Skeletal muscle cell (primary cell): ENCODE data around the gene CIDEA.
A peak's percentile ranks its signal among the peaks of the same experiment; 100 is the strongest.

Experiments
- DNase-seq: peaks from one replicate; pipeline ENCODE4 v3.0.0-alpha.2; 2010; ENCODE audit warnings: low read depth
- H3K4me3 ChIP-seq: 2 replicates; pipeline ENCODE4 v1.5.1; 2011; ENCODE audit warnings: low read depth, mild to moderate bottlenecking, control low read depth, low read length, moderate library complexity

Gene CIDEA

DNA sequence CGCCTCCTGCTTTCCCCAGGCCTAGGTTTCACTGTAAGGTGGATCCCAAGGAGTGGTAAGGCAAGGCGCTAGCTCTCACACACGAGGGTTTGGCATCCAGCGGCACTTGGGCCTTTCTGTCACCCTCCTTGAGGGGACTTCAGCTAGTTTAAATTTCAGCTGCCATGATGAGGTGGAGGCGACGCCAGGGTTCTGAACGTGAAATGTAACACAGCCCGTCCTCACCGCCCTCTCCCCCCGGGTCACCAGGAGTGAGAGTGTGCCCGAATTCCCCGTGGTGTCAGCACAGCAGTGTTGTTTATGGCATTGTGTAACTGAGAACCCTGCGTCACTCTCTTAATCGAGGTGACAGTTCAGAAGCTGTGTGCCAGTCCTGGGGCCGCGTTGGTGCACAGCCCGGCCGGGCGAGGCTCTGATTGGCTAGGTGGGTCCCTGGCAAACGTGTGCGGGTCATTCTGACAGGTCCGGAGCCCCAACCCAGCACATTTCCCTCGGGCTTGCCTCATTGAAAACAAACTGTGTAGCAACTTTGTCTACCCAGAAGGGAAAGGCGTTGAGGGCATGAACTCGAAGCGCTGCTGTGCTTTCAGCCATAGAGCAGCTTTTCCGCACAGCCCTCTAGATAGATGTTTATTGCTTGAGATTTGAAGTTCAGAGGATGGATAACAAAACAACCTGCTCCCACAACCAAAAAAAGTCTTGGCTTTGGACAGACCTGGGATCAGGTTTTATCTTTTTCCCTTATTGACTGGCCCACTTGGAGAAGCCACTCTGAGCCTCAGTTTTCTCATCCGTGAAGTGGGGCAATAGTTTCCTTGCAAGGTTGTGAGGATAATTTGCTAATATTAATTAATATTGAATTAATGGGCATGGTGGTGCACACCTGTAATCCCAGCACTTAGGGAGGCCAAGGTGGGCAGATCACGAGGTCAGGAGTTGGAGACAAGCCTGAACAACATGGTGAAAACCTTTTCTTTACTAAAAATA, 4.9 kb downstream of the CIDEA start:
- H3K4me3 ChIP-seq = no peak overlapping the region
- no peak for DNase-seq

- H3K4me3 ChIP-seq = no peak overlapping the region
- DNase-seq = no peak
Observed at GRCh38 chr18:12262748-12263147, 8.6 kb downstream of the CIDEA start.

DNA sequence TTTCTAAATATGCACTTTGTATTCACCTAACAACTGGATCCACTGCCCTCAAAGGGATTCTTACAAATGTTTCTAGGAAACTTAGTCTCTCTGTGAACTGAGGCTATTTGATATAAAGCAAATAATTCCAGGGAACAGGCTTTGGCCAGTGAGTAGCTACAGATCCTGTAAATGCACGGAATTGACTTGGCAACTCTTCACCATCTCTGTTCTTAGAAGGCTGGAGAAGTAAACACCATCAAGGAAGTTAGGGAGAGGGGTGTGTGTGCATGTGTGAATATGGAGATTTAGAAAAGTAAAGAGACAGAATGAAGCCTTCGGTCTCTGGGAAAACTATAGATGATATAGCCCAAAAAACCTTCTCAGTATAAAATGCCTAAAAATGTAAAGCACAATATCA, 10.7 kb downstream of the CIDEA start:
- no peak overlapping the region for H3K4me3 ChIP-seq
- DNase-seq = no peak

- DNase-seq = no peak
- peak overlapping the region; percentile 49 for H3K4me3 ChIP-seq
Observed at GRCh38 chr18:12271376-12272235, 17.4 kb downstream of the CIDEA start.

DNA sequence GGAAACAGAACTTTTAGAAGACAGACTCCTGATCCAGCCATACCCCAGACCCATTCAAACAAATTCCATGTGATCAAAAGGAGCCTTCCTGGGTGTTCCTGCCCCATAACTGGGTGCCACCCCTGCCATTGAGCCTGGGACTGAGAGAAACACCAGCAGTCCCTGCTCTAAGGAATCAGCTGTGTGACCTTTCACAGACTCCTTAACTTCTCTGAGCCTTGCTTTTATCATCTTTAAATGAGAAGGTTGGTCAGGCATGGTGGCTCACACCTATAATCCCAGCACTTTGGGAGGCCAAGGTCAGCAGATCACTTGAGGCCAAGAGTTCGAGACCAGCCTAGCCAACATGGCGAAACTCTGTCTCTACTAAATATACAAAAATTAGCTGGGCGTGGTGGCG, 20.6 kb downstream of the CIDEA start:
- H3K4me3 ChIP-seq = no peak overlapping the region
- DNase-seq = no peak

DNA sequence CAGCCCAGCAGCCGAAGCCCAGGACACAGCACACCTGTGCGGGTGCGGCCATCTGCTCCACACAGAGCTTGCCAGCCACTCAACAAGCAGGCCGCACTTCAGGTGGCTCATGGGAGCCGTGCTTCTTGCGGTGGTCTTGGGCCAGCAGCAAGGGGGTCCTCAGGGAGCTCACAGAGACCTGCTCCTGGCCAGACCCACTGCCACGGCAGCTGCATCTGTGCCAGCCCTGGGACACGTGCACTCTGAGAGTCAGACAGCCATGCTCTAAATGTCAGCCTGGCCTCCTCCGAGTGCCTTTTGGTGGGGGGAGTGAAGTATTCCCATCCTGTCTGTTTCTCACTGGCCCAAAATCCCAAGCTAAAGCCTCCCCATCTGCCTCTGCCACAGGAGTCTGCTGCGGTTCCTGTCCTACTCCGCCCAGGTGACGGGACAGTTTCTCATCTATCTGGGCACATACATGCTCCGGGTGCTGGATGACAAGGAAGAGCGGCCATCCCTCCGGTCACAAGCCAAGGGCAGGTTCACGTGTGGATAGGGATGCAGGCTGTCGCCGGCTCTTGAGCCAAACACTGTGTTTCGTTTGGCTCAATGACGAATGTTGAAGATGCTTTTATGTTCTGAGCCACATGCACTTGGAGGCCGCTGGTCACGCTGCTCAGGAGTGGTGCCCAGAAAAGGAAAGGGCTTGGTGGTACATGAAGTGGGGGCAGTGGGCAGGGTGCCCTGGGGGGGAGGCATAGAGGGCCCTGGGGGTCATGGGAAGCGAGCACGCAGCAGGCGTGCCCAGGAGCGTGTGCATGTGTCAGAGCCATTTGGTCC, 22.8 kb downstream of the CIDEA start:
- no peak for DNase-seq
- no peak overlapping the region for H3K4me3 ChIP-seq

DNA sequence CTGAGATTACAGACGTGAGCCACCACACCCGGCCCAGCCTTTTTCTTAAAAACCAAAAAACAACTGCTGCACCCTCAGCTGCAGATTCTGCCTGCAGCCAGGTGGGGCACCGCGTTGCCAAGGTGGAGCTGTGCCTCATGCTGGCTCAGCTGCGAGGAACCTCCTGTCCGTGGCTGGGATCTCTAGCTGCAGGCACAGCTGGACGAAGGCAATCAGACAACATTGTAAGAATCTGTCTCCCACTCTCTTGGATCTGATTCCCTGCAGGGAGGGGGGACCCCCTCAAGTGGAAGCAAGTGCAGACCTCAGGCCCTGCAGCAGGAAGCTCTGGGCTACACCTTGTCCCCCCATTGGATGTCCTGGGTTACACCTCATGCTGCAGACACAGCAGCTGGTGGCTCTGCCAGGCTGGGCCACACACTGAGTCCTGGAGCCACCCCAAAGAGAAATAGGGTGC, 24.1 kb downstream of the CIDEA start:
- H3K4me3 ChIP-seq = peak overlapping the region; percentile 41
- no peak for DNase-seq

DNA sequence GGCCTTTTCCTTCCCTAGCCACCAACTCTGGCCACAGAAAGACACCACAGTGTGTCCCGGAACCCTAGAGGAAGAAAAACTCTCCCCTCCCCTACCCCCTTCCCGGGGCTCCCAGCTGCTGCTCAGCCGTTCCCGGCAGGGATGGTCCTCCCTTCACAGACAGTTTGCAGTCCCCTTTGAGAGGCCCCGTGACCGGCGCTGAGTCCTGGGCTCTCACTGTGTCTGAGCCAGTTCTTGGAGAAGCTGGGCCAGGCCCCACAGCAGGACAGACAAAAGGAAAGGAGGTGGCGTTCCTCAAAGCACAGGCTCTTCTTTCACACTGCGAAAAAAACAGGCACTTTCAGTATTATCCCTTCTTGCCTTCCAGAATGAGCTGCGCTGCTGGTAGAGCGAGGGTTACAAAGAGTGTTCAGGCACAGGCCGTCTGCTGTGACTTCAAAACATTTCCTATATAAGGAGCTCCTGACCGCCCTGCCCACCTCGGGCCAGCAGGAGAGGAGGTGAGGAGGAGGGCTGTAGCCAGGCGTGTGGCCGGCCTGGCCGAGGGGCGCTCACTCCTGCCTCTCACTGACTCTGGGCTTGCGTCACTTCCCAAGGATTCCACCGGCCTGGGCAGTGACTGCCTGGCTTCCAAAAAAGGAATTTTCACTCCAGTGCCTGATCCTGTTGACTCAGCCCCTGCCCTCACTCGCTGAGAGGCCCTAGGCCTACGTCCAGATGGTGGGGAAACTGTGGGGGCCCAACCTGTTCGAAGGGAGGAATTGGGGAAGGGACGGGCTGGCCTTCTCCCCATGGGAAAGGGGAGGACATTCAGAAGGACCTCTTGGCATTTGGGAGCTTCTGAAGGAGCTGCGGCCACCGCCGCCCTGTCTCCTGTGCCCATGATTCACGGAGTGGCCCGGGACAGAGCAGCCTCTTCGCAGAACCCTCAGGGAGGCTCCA, 24.9 kb downstream of the CIDEA start:
- peak overlapping the region; percentile 41 for H3K4me3 ChIP-seq
- DNase-seq = peak; percentile 90

DNA sequence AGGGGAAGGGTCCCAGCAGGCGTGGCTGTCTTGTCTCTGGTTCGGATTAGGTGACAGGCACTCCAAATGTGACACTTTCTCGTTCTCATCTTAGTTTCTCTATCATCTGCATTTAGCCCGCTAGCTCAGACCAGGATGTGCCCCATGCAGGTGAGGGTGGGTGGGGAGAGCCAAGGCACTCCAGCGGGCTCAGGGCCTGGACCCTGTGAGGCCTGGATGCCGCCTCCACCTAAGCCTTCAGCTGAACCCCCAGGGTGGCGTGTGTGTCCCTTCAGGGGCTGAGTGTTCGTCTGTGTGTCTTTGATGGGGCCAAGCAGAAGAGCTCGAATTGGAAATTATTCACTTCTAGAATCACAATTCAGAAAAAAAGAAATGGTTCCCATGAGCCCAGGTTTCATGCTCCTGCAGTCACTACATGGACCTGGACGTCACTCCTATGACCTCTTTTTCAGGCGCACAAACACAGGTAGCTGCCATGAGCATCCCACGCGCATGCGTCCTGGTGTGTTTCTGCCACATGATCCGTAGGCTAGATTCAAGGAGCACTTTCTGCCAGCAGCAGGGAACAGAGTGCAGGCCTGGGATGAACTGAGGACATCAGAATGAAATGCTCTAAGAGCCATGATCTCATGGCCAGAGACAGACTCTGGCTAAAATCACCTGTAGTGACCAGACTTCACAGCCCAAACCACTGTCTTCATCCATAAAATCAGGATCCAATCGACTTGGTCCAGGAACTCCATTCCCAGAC, 25.8 kb downstream of the CIDEA start:
- no peak for DNase-seq
- H3K4me3 ChIP-seq = peak overlapping the region; percentile 20

DNA sequence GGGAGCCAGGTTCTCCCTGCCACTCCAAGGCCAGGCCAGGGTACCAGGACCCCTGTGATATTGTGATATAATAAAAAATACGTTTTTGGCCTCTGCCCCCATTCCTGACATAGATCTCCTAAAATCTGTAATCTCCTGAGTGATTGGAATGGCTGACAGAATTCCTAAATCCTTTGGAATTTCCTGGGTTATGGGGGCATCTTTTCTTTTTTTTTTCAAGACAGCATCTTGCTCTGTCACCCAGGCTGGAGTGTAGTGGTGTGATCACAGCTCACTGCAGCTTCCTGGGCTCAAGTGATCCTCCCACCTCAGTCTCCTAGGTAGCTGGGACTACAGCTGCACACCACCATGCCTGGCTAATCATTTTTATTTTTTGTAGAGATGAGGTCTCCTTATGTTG, 27.7 kb downstream of the CIDEA start:
- no peak for DNase-seq
- no peak overlapping the region for H3K4me3 ChIP-seq

DNA sequence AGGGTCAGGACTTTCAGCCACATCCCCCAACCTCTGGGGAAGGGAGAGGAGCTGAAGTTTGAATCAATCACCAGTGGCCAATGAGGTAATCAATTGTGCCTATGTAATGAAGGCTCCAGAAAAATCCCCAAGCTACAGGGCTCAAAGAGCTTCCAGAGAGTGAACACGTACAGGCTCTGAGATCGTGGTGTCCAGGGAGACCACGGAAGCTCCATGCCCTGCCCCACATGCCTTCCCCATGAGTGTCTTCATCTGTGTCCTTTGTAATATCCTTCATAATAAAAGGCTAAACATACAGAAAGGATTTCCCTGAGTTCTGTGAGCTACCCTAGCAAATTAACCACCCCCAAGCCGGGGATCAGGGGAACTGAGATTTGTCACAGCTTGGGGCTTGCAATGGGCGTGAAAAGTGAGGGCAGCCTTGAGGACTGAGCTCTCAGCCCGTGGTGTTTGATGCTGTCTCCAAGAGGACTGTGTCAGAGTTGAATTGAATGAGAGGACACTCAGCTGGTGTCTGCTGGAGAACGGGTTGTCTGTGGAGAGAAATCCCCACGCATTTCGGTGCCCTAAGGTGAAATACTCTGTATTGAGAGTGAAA, 28.4 kb downstream of the CIDEA start:
- no peak overlapping the region for H3K4me3 ChIP-seq
- peak; percentile 70 for DNase-seq

DNA sequence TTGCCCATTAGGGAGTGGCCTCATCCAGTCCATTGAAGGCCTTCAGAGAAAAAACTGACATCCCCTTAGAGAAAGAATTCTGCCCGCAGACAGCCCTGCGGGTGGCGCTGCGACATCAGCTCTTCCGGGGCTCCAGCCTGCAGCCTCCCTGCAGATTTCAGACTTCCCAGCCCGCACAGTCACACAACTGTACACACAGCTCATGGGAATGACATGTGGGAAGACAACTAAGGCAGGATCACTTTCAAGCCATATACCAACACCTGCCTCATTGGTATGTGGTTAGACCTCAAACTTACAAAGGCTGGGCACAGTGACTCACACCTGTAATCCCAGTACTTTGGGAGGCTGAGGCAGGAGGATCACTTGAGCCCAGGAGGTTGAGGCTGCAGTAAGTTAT, 29.1 kb downstream of the CIDEA start:
- peak; percentile 26 for DNase-seq
- H3K4me3 ChIP-seq = no peak overlapping the region

DNA sequence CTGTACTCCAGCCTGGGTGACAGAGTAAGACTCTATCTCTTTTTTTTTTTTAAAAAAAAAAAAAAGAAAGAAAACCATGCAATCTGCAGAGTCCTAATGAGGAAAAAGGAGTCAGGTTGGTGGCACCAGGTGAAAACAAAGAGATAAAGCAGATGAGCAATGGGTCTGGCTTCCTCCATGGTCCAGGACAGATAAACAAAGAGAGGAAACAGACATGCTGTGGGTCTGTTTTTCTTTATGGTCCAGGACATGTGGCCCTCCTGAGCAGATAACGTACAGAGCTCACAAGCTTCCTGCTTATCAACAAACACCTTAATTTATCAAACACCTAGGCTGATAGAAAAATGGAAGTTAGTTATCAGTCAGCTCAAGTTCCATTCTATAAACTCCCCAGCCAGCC, 29.5 kb downstream of the CIDEA start:
- H3K4me3 ChIP-seq = no peak overlapping the region
- DNase-seq = no peak

DNA sequence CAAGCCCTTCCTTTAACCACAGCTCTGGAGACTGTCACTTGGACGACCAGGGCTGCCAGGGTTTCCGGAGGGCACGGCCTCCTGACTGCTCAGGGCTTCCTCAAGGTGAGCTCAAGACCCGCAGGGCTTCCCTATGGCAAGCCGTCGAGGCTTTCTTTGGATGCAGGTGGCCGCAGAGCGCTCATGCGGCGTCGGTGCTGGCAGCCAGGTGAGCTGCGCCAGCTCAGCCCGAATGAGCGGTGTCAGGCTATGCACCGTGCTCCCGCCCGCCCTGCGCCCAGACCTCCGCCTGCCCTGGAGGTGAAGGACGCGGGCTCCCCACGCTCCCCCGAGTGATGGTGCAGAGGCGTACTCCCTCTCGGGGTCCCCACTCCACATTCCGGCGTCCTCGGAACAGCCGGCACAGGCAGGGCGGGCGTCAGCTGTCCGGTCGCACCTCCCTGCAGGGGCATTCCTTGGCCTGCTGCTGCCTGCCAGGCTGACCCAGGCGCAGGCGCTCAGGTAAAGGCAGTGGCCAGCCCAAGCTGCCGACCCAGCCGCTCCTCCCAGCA, 33.0 kb downstream of the CIDEA start:
- no peak for DNase-seq
- peak overlapping the region; percentile 48 for H3K4me3 ChIP-seq

DNA sequence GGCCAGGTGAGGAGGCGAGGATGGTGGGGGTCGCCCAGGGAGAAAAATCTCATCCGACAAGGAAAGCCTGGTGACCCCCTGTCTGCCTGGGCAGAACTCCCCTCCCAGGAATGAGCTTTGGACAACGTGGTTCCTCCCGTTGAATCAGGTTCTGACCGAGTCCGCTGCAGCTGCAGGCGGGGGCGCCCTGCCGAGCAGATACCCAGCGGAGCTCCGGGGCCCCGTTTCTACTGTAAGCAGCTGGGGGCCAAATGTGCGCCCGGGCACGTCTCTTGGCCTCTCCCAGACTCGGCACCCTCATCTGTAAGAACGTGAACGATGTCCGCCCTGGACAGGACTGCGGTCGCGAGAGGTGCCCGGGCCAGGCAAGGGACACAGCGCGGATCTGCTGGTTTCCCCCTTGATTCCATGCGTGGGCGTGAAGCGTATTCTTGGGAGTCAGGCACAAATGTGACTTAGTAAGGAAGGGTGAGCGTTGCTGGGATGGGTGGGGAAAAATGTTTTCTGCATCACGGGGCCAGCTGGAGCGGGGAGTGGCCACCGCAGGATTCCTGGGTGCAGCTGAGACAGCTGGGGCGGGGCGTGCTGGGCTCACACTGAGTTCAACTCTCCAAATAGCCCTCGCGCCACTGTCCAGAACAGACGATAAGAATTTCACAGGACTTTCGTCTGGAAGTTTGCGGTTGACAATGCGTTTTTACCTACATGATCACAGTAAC, 33.7 kb downstream of the CIDEA start:
- DNase-seq = peak; percentile 77
- peak overlapping the region; percentile 48 for H3K4me3 ChIP-seq

DNA sequence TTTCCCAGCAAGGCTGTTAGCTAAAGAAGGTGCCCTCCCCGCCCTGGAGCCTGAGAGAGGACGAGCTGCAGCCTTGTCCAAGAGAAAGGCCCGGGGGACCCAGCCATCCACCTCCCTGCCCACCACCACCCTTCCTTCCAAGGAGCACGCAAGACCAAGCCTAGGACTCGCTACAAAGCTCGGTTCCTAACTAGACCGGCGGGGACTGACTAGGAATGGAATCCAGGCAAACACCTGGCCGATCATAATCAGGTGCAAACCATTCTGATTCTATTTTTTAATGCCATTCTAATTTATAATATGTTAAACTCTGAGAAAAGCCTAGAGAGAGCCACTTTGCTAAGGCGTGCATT, 34.2 kb downstream of the CIDEA start:
- DNase-seq = no peak
- H3K4me3 ChIP-seq = peak overlapping the region; percentile 48

- no peak for DNase-seq
- H3K4me3 ChIP-seq = no peak overlapping the region
Observed at GRCh38 chr18:12290086-12290485, 35.9 kb downstream of the CIDEA start.
